HCT116 (cell line): ENCODE results near the gene ANGEL1. TPM values are rescaled to one million over a fixed set of nuclear protein-coding genes. Genes with fewer than 3 reads are reported as not detected.

Experiments used
- ATAC-seq: fragments of 200-7000 bp; cut with Tn5 transposase; 2 replicates; pipeline ENCODE4 v1.9.1; 2020; ENCODE audit warnings: mild to moderate bottlenecking, moderate library complexity
- BruUV-seq: library from RNA; stranded (reverse); fragments of 400-500 nt; replicated peaks from 2 replicates; lab custom pipeline; 2021; lab: Mats Ljungman, UMichigan
- CTCF ChIA-PET: fragments of 300-600 bp; sonication (Branson Sonifier 250); formaldehyde crosslinking; loops from one replicate; lab custom pipeline; 2021; ENCODE audit warnings: antibody characterized with exemption; lab: Charles Lee
- POLR2A ChIA-PET: fragments of 300-600, 350-600 bp; sonication (Branson Sonifier 250); formaldehyde crosslinking; loops from one replicate; lab custom pipeline; 2021; ENCODE audit warnings: antibody characterized with exemption; lab: Charles Lee
- RAD21 ChIA-PET, 2 experiments: fragments of 300-600 bp; sonication (Branson Sonifier 250); formaldehyde crosslinking; loops; one replicate each; lab custom pipeline; 2023; ENCODE audit warnings: low total read pairs in 2 of 2; ENCODE audit not compliant: uncharacterized antibody in 2 of 2, unreplicated experiment in 2 of 2, low non-redundant PET in 1 of 2; lab: Charles Lee
- DNase-seq: peaks from one replicate; pipeline ENCODE4 v3.0.0-alpha.2; 2010; ENCODE audit warnings: low read depth, low spot score
- H2AFZ ChIP-seq: fragments of 200-600 bp; shearing (Covaris generic), sonication (generic); 2 replicates; pipeline ENCODE4 v1.6.1; 2017; ENCODE audit warnings: low read depth, mixed run types, mixed read lengths, antibody characterized with exemption, low read length; ENCODE audit not compliant: poor library complexity, severe bottlenecking
- H3K27ac ChIP-seq: 2 replicates; pipeline ENCODE4 v1.5.1; 2012; ENCODE audit warnings: low read depth, low read length
- H3K27me3 ChIP-seq: fragments of 200-600 bp; sonication (generic); 2 replicates; pipeline ENCODE4 v1.6.1; 2016; ENCODE audit warnings: mixed run types, low read length, mixed read lengths; ENCODE audit not compliant: insufficient read depth
- H3K36me3 ChIP-seq, 2 experiments: fragments of 200-500 bp in 1 of 2; fragments of 200-600 bp in 1 of 2; sonication (Bioruptor generic) in 1 of 2; sonication (generic) in 1 of 2; 2 replicates each; pipeline versions ENCODE4 v1.5.1 to v1.6.1; 2014 to 2016; ENCODE audit warnings: low read length in 2 of 2, inconsistent platforms in 1 of 2, mixed read lengths in 1 of 2, mixed run types in 1 of 2; ENCODE audit not compliant: insufficient read depth in 2 of 2, control insufficient read depth in 1 of 2
- H3K4me1 ChIP-seq, 2 experiments: fragments of 200-600 bp in 1 of 2; sonication (generic) in 1 of 2; 2 replicates each; pipeline versions ENCODE4 v1.5.1 to v1.6.1; 2012 to 2017; ENCODE audit warnings: low read length in 2 of 2, inconsistent platforms in 1 of 2, mild to moderate bottlenecking in 1 of 2, mixed read lengths in 1 of 2, mixed run types in 1 of 2, moderate library complexity in 1 of 2; ENCODE audit not compliant: insufficient read depth in 2 of 2, control insufficient read depth in 1 of 2
- H3K4me2 ChIP-seq: fragments of 200-600 bp; sonication (generic); 2 replicates; pipeline ENCODE4 v1.6.1; 2017; ENCODE audit warnings: mixed run types, low read length, mixed read lengths
- H3K4me3 ChIP-seq, 2 experiments: fragments of 200-600 bp in 1 of 2; sonication (generic) in 1 of 2; replicated peaks in 1 of 2; 2 replicates each; pipeline ENCODE4 v1.5.1; 2011 to 2016; ENCODE audit warnings: low read length in 2 of 2, control low read depth in 1 of 2, low read depth in 1 of 2, mild to moderate bottlenecking in 1 of 2, mixed read lengths in 1 of 2, mixed run types in 1 of 2
- H3K79me2 ChIP-seq: fragments of 200-600 bp; sonication (generic); 2 replicates; pipeline ENCODE4 v1.6.1; 2017; ENCODE audit warnings: mild to moderate bottlenecking, mixed run types, low read length, moderate library complexity, mixed read lengths; ENCODE audit not compliant: insufficient read depth
- H3K9ac ChIP-seq: fragments of 200-600 bp; sonication (generic); 2 replicates; pipeline ENCODE4 v1.6.1; 2016; ENCODE audit warnings: low read length, mixed read lengths
- H3K9me2 ChIP-seq: fragments of 200-600 bp; sonication (generic), shearing (Covaris generic); 2 replicates; pipeline ENCODE4 v1.6.1; 2017; ENCODE audit warnings: mixed run types, mild to moderate bottlenecking, moderate library complexity; ENCODE audit not compliant: insufficient read depth
- H3K9me3 ChIP-seq, 2 experiments: fragments of 200-500 bp in 1 of 2; fragments of 200-600 bp in 1 of 2; sonication (Bioruptor generic) in 1 of 2; sonication (generic) in 1 of 2; 2 replicates each; pipeline ENCODE4 v1.6.1; 2014 to 2017; ENCODE audit warnings: low read length in 2 of 2, mixed read lengths in 2 of 2, inconsistent platforms in 1 of 2, low read depth in 1 of 2, mild to moderate bottlenecking in 1 of 2, mixed run types in 1 of 2, moderate library complexity in 1 of 2; ENCODE audit not compliant: control insufficient read depth in 1 of 2, insufficient read depth in 1 of 2
- H4K20me1 ChIP-seq: fragments of 200-600 bp; sonication (generic), shearing (Covaris generic); 2 replicates; pipeline ENCODE4 v1.6.1; 2017; ENCODE audit warnings: mixed run types, mild to moderate bottlenecking, moderate library complexity; ENCODE audit not compliant: insufficient read depth
- ATF3 ChIP-seq: IDR thresholded peaks from 2 replicates; pipeline ENCODE4 v1.6.1; 2012
- EGR1 ChIP-seq: IDR thresholded peaks from 2 replicates; pipeline ENCODE4 v1.6.1; 2012; ENCODE audit warnings: low read depth
- EZH2phosphoT487 ChIP-seq: fragments of 200-600 bp; IDR thresholded peaks from 2 replicates; pipeline ENCODE4 v1.6.1; 2018; ENCODE audit warnings: antibody characterized with exemption, borderline replicate concordance
- FOSL1 ChIP-seq: IDR thresholded peaks from 2 replicates; pipeline ENCODE4 v1.6.1; 2012; ENCODE audit warnings: low read depth
- RAD21 ChIP-seq: IDR thresholded peaks from 2 replicates; pipeline ENCODE4 v1.6.1; 2012; ENCODE audit warnings: low read depth, mild to moderate bottlenecking
- SP1 ChIP-seq: IDR thresholded peaks from 2 replicates; pipeline ENCODE4 v1.6.1; 2012; ENCODE audit warnings: low read depth
- ZBTB33 ChIP-seq: IDR thresholded peaks from 2 replicates; pipeline ENCODE4 v1.6.1; 2011; ENCODE audit warnings: mild to moderate bottlenecking, low read length, moderate library complexity; ENCODE audit not compliant: insufficient replicate concordance; ENCODE audit errors: extremely low read depth
- intact Hi-C: fragments of 100-400 bp; cut with micrococcal nuclease; formaldehyde crosslinking; loops from 2 replicates; pipeline ENCODE4 v1.10.0; 2022
- total RNA-seq: library from RNA; stranded (reverse); gene quantifications from one replicate; pipeline ENCODE4 v1.2.1, GENCODE V29; 2021; ENCODE audit not compliant: unreplicated experiment

Gene ANGEL1
- total RNA-seq, 1 experiment from 2014 or later, result 20.6 TPM

- no peak for DNase-seq
- RAD21 ChIA-PET, result no interaction called here
- H3K27ac ChIP-seq, result no peak overlapping the region
- H3K36me3 ChIP-seq, result no peaks in the 10 kb centered on the region
- no peaks in the 10 kb centered on the region for H4K20me1 ChIP-seq
- H3K4me2 ChIP-seq, result no peak overlapping the region
- no peak overlapping the region for H3K9ac ChIP-seq
- intact Hi-C loops, result no loop called here
- no peak for TF ChIP-seq ZBTB33
- TF ChIP-seq FOSL1, result no peak
- no peak for TF ChIP-seq RAD21
- no peak for TF ChIP-seq EGR1
- no peak for TF ChIP-seq ATF3
- TF ChIP-seq SP1, result no peak
- no peak for TF ChIP-seq EZH2phosphoT487
- ATAC-seq, result no peak
- no peaks in the 10 kb centered on the region for H3K79me2 ChIP-seq
- no peaks in the 10 kb centered on the region for H3K27me3 ChIP-seq
- no TSS peak for BruUV-seq
- no peak overlapping the region for H2AFZ ChIP-seq
- no peak overlapping the region for H3K4me3 ChIP-seq
- H3K4me1 ChIP-seq, result peaks cover 15 to 21% of the 10 kb centered on the region in 2 experiments
- CTCF ChIA-PET, result interaction anchor here (3.3 kb wide), 1 partner anchor 13 kb away, joined by 12 read pairs; no protein-coding TSS in a partner anchor
- no peaks in the 10 kb centered on the region for H3K9me3 ChIP-seq
- POLR2A ChIA-PET, result interaction anchor here (1.3 kb wide), 1 partner anchor 10 kb away, joined by 4 read pairs; the partner anchor contains the start of gene VASH1
- H3K9me2 ChIP-seq, result no peaks in the 10 kb centered on the region
Observed at GRCh38 chr14:76771437-76771980, 41.2 kb downstream of the ANGEL1 start.
